A673 (cell line): Measurements from ENCODE around the gene BCAS4. TPM values are rescaled to one million over a fixed set of nuclear protein-coding genes. Genes with fewer than 3 reads are reported as not detected.

Source experiments
- BruUV-seq: library from RNA; stranded (reverse); fragments of 400-500 nt; replicated peaks from 2 replicates; lab custom pipeline; 2021; lab: Mats Ljungman, UMichigan
- CTCF ChIA-PET: fragments of 300-600 bp; sonication (Branson Sonifier 250); formaldehyde crosslinking; loops from one replicate; lab custom pipeline; 2022; ENCODE audit warnings: antibody characterized with exemption; lab: Charles Lee
- POLR2A ChIA-PET: fragments of 300-600 bp; sonication (Branson Sonifier 250); formaldehyde crosslinking; loops from one replicate; lab custom pipeline; 2022; ENCODE audit warnings: antibody characterized with exemption; ENCODE audit not compliant: low non-redundant PET; lab: Charles Lee
- DNase-seq: peaks from one replicate; pipeline ENCODE4 v3.0.0-alpha.2; 2015; ENCODE audit warnings: low spot score
- H3K27ac ChIP-seq: fragments of 200-600 bp; sonication (generic); 2 replicates; pipeline ENCODE4 v1.5.1; 2016; ENCODE audit warnings: mixed run types, low read depth, mild to moderate bottlenecking, mixed read lengths, antibody characterized with exemption, low read length; ENCODE audit not compliant: poor library complexity, severe bottlenecking
- H3K27me3 ChIP-seq: fragments of 200-600 bp; sonication (generic); replicated peaks from 2 replicates; pipeline ENCODE4 v1.6.1; 2017; ENCODE audit warnings: mixed run types, low read depth, mild to moderate bottlenecking, mixed read lengths, antibody characterized with exemption, low read length; ENCODE audit not compliant: insufficient read depth, poor library complexity
- H3K36me3 ChIP-seq: fragments of 200-600 bp; sonication (generic); 2 replicates; pipeline ENCODE4 v1.6.1; 2016; ENCODE audit warnings: mixed run types, mild to moderate bottlenecking, mixed read lengths, antibody characterized with exemption, low read length; ENCODE audit not compliant: insufficient read depth, poor library complexity, severe bottlenecking
- H3K4me1 ChIP-seq: fragments of 200-600 bp; sonication (generic); 2 replicates; pipeline ENCODE4 v1.6.1; 2017; ENCODE audit warnings: mixed run types, mild to moderate bottlenecking, mixed read lengths, antibody characterized with exemption, low read length; ENCODE audit not compliant: insufficient read depth, poor library complexity, severe bottlenecking
- H3K4me3 ChIP-seq: fragments of 200-600 bp; sonication (generic); 2 replicates; pipeline ENCODE4 v1.5.1; 2016; ENCODE audit warnings: low read depth, mixed run types, mild to moderate bottlenecking, mixed read lengths, low read length; ENCODE audit not compliant: poor library complexity, severe bottlenecking
- H3K9me3 ChIP-seq: fragments of 200-600 bp; sonication (generic); 2 replicates; pipeline ENCODE4 v1.6.1; 2016; ENCODE audit warnings: mixed run types, low read depth, mild to moderate bottlenecking, mixed read lengths, antibody characterized with exemption, low read length; ENCODE audit not compliant: poor library complexity, severe bottlenecking
- EZH2 ChIP-seq: fragments of 200-600 bp; sonication (generic); IDR thresholded peaks from 2 replicates; pipeline ENCODE4 v1.6.1; 2017; ENCODE audit warnings: borderline replicate concordance, low read depth, mild to moderate bottlenecking, mixed read lengths, antibody characterized with exemption, low read length; ENCODE audit not compliant: poor library complexity, severe bottlenecking
- intact Hi-C: fragments of 100-400 bp; cut with micrococcal nuclease; formaldehyde crosslinking; loops from one replicate; pipeline ENCODE4 v1.10.0; 2022; ENCODE audit not compliant: unreplicated experiment
- total RNA-seq: library from RNA; stranded (reverse); gene quantifications from 2 replicates; pipeline ENCODE4 v1.2.3, GENCODE V29; 2021
- TF ChIP-seq, protein P1 (sequence below): fragments of 300-800, 200-600 bp; sonication (generic); conservative IDR thresholded peaks from 2 replicates; pipeline ENCODE4 v1.5.1; 2017; ENCODE audit warnings: low read depth, mild to moderate bottlenecking, antibody characterized with exemption, low read length, moderate library complexity, mixed read lengths

BCAS4 gene
- total RNA-seq, 1 experiment from 2014 or later, result 28.4 TPM

DNA sequence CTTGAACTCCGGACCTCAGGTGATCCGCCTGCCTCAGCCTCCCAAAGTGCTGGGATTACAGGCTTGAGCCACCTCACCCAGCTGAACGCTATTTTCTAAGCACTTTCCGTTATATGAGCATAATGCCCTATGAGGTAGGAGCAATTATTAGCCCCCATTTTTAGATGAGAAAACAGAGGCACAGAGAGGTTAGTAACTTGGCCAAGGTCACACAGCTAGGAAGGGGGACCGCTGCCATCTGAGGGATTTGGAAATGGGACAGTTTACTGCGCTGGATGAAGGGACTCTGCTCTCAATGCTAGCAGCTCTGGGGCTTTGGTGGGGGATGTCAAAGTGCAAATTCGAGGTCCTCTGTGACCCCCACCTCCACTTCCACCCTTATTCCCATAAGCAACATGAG lies 62.5 kb downstream of the BCAS4 start:
- H3K4me3 ChIP-seq, result no peak overlapping the region
- intact Hi-C loops, result no loop called here

DNA sequence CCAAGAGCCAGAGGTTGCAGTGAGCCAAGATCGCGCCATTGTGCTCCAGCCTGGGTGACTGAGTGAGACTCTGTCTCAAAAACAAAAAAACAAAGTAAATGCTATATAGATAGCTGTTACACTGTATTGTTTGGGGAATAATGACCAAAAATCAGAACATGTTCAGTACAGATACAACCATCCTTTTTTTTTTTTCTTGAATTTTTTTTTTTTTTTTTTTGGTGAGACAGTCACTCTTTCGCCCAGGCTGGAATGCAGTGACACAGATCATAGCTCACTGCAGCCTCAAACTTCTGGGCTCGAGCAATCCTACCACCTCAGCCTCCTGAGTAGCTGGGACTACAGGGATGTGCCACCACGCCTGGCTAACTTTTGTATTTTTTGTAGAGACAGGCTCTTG lies 63.7 kb downstream of the BCAS4 start:
- BruUV-seq, result no TSS peak
- Histone ChIP-seq H3K4me1 (no peaks in the 10 kb centered on the region), H3K9me3 (no peaks in the 10 kb centered on the region), H3K27me3 (no peaks in the 10 kb centered on the region), H3K4me3 (no peak overlapping the region), H3K36me3 (no peaks in the 10 kb centered on the region), H3K27ac (no peak overlapping the region)
- TF ChIP-seq, protein P1, sequence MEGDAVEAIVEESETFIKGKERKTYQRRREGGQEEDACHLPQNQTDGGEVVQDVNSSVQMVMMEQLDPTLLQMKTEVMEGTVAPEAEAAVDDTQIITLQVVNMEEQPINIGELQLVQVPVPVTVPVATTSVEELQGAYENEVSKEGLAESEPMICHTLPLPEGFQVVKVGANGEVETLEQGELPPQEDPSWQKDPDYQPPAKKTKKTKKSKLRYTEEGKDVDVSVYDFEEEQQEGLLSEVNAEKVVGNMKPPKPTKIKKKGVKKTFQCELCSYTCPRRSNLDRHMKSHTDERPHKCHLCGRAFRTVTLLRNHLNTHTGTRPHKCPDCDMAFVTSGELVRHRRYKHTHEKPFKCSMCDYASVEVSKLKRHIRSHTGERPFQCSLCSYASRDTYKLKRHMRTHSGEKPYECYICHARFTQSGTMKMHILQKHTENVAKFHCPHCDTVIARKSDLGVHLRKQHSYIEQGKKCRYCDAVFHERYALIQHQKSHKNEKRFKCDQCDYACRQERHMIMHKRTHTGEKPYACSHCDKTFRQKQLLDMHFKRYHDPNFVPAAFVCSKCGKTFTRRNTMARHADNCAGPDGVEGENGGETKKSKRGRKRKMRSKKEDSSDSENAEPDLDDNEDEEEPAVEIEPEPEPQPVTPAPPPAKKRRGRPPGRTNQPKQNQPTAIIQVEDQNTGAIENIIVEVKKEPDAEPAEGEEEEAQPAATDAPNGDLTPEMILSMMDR, result no peak
- TF ChIP-seq EZH2, result no peak
- ChIA-PET POLR2A (no interaction called here), CTCF (interaction anchor here (0.6 kb wide), 1 partner anchor 58 kb away, joined by 5 read pairs; no protein-coding TSS in a partner anchor)
- intact Hi-C loops, result no loop called here
- no peak for DNase-seq

More for the DNA sequence above, 62.5 kb downstream of the BCAS4 start:
- BruUV-seq, result no TSS peak
- Histone ChIP-seq H3K27me3 (no peaks in the 10 kb centered on the region), H3K9me3 (no peaks in the 10 kb centered on the region), H3K4me1 (no peaks in the 10 kb centered on the region), H3K27ac (no peak overlapping the region), H3K36me3 (no peaks in the 10 kb centered on the region)
- POLR2A ChIA-PET, result no interaction called here
- DNase-seq, result no peak
- no peak for TF ChIP-seq EZH2
- TF ChIP-seq, protein P1, result no peak
- CTCF ChIA-PET, result no interaction called here

DNA sequence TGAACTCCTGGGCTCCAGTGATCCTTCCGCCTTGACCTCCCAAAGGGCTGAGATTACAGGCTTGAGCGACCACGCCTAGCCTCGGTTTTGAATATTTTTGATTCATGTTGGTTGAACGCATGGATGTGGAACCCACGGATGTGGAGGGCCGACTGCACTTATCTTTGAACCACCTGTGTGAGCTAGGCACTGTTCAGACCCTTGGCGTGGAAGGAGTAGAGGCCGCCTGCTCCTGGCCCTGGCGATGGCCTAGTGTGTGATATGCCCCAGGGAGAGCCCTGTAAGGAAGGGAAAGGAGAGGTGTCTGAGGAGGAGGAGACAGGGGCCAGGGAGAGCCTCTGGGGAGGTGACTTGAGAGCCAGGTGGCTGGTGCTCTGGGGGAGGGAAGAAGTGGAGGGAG lies 64.3 kb downstream of the BCAS4 start:
- intact Hi-C loops, result no loop called here
- ChIA-PET CTCF (interaction anchor here (0.6 kb wide), 1 partner anchor 57 kb away, joined by 5 read pairs; no protein-coding TSS in a partner anchor), POLR2A (no interaction called here)
- H3K4me1 ChIP-seq, result no peaks in the 10 kb centered on the region
- no peaks in the 10 kb centered on the region for H3K27me3 ChIP-seq
- H3K36me3 ChIP-seq, result no peaks in the 10 kb centered on the region
- BruUV-seq, result no TSS peak
- DNase-seq, result no peak
- H3K27ac ChIP-seq, result no peak overlapping the region
- no peak overlapping the region for H3K4me3 ChIP-seq
- no peaks in the 10 kb centered on the region for H3K9me3 ChIP-seq
- TF ChIP-seq EZH2, result no peak
- TF ChIP-seq, protein P1, result no peak
